Smooth muscle cell (in vitro differentiated cells): ENCODE measurements around the gene KPNA5. TPM values are rescaled to one million over a fixed set of nuclear protein-coding genes. Genes with fewer than 3 reads are reported as not detected.

ENCODE experiments used
- DNase-seq: peaks from one replicate; lab custom pipeline; 2025; ENCODE audit not compliant: unreplicated experiment; lab: John Stamatoyannopoulos, UW
- H2AFZ ChIP-seq: fragments of 200-600 bp; sonication (generic); 2 replicates; pipeline ENCODE4 v1.6.0; 2016; ENCODE audit warnings: antibody characterized with exemption, low read depth, mild to moderate bottlenecking
- H3F3A ChIP-seq: fragments of 200-600 bp; sonication (generic); 2 replicates; pipeline ENCODE4 v1.6.0; 2017; ENCODE audit warnings: antibody characterized with exemption, low read depth
- H3K27ac ChIP-seq: fragments of 200-600 bp; sonication (generic); 2 replicates; pipeline ENCODE4 v1.5.1; 2016; ENCODE audit warnings: low read depth, mild to moderate bottlenecking
- H3K27me3 ChIP-seq: fragments of 200-600 bp; sonication (generic); 2 replicates; pipeline ENCODE4 v1.6.1; 2016; ENCODE audit warnings: low read depth, mild to moderate bottlenecking
- H3K36me3 ChIP-seq: fragments of 200-600 bp; sonication (generic); 2 replicates; pipeline ENCODE4 v1.5.1; 2016; ENCODE audit warnings: low read depth
- H3K4me1 ChIP-seq: fragments of 200-600 bp; sonication (generic); 2 replicates; pipeline ENCODE4 v1.5.1; 2016; ENCODE audit warnings: low read depth
- H3K4me2 ChIP-seq: fragments of 200-600 bp; sonication (generic); 2 replicates; pipeline ENCODE4 v1.6.0; 2016; ENCODE audit warnings: mild to moderate bottlenecking
- H3K4me3 ChIP-seq: fragments of 200-600 bp; sonication (generic); 2 replicates; pipeline ENCODE4 v1.5.1; 2016; ENCODE audit warnings: mild to moderate bottlenecking
- H3K79me2 ChIP-seq: fragments of 200-600 bp; sonication (generic); 2 replicates; pipeline ENCODE4 v1.6.0; 2016; ENCODE audit warnings: low read depth, mild to moderate bottlenecking
- H3K9ac ChIP-seq: fragments of 200-600 bp; sonication (generic); 2 replicates; pipeline ENCODE4 v1.6.0; 2016; ENCODE audit warnings: low read depth
- H3K9me3 ChIP-seq: fragments of 200-600 bp; sonication (generic); replicated peaks from 2 replicates; pipeline ENCODE4 v1.5.1; 2016; ENCODE audit warnings: low read depth
- H4K20me1 ChIP-seq: fragments of 200-600 bp; sonication (generic); 2 replicates; pipeline ENCODE4 v1.6.0; 2016; ENCODE audit warnings: low read depth
- WGBS: methylation state at CpG from one replicate; pipeline ENCODE4 v1.1.7; 2016; ENCODE audit warnings: low lambda C conversion rate; 5-methylcytosine and 5-hydroxymethylcytosine counted together
- polyA plus RNA-seq: library from polyadenylated mRNA; unstranded; fragments of >200 nt; fragmentation: Nextera tagmentation; extraction: Ambion mirVana; gene quantifications from 2 replicates; pipeline ENCODE4 v1.2.1, GENCODE V29; 2016
- total RNA-seq: library from RNA; depleted of rRNA; stranded (reverse); fragments of >200 nt; gene quantifications from 2 replicates; pipeline ENCODE4 v1.2.3, GENCODE V29; 2014
- TF ChIP-seq, protein P1 (sequence below): fragments of 200-600 bp; sonication (generic); IDR thresholded peaks from 2 replicates; pipeline ENCODE4 v1.5.1; 2017; ENCODE audit warnings: borderline replicate concordance, mild to moderate bottlenecking, antibody characterized with exemption; ENCODE audit not compliant: insufficient read depth, poor library complexity, severe bottlenecking

Gene KPNA5
- total and polyA plus RNA-seq, 2 experiments from 2014 or later = 1.6 to 15.5 TPM

DNA sequence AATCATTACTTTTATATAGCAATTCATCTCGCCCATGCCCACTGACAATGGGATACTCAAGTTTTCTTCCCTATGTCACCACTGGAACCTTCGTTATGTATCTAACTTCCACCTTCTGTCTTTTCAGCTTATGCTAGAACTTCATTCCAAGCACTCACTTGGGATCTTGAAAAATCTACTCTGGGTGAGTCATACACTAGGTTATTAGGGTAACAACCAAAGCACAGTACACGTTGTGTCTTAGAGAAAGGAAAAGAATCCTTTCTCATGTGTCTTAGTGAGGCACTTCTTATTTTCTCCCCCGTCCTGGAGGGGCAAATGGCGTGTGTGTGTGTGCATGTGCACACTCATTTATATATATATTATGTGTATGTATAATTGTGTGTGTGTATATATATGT lies 102.8 kb downstream of the KPNA5 start:
- DNase-seq = no peak
- TF ChIP-seq, protein P1, sequence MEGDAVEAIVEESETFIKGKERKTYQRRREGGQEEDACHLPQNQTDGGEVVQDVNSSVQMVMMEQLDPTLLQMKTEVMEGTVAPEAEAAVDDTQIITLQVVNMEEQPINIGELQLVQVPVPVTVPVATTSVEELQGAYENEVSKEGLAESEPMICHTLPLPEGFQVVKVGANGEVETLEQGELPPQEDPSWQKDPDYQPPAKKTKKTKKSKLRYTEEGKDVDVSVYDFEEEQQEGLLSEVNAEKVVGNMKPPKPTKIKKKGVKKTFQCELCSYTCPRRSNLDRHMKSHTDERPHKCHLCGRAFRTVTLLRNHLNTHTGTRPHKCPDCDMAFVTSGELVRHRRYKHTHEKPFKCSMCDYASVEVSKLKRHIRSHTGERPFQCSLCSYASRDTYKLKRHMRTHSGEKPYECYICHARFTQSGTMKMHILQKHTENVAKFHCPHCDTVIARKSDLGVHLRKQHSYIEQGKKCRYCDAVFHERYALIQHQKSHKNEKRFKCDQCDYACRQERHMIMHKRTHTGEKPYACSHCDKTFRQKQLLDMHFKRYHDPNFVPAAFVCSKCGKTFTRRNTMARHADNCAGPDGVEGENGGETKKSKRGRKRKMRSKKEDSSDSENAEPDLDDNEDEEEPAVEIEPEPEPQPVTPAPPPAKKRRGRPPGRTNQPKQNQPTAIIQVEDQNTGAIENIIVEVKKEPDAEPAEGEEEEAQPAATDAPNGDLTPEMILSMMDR = no peak
- 66% methylated on average over 5 of the region's 5 CpGs for WGBS
- Histone ChIP-seq H3K36me3 (no peaks in the 10 kb centered on the region), H3K79me2 (no peaks in the 10 kb centered on the region), H3F3A (no peaks in the 10 kb centered on the region), H2AFZ (no peak overlapping the region), H3K27me3 (no peaks in the 10 kb centered on the region), H3K4me2 (no peak overlapping the region), H3K4me3 (no peak overlapping the region), H3K9me3 (no peaks in the 10 kb centered on the region), H3K9ac (no peak overlapping the region), H3K27ac (no peak overlapping the region), H3K4me1 (no peaks in the 10 kb centered on the region), H4K20me1 (no peaks in the 10 kb centered on the region)

Other genes starting within 250 kb of the KPNA5 start
- gene CALHM6, start 219.8 kb upstream of the KPNA5 start, total RNA-seq = 5.1 and 12.1 TPM in 2 replicates
- gene CALHM6, start 219.8 kb upstream of the KPNA5 start, polyA plus RNA-seq = 3.4 and 4.6 TPM in 2 replicates
- gene CALHM5, start 169.6 kb upstream of the KPNA5 start, total RNA-seq = 3.9 and 4.8 TPM in 2 replicates
- gene CALHM5, start 169.6 kb upstream of the KPNA5 start, polyA plus RNA-seq = 1.9 and 2.1 TPM in 2 replicates
- gene TRAPPC3L, start 135.5 kb upstream of the KPNA5 start, total RNA-seq = not detected in 2 replicates
- 0.11 TPM in 1 of 2 replicates, not detected in the other for gene TRAPPC3L, start 135.5 kb upstream of the KPNA5 start, polyA plus RNA-seq
- gene CALHM4, start 127.5 kb upstream of the KPNA5 start, total RNA-seq = not detected in 2 replicates
- gene CALHM4, start 127.5 kb upstream of the KPNA5 start, polyA plus RNA-seq = not detected in 2 replicates
- gene RWDD1, start 109.7 kb upstream of the KPNA5 start, total RNA-seq = 58.5 and 69.4 TPM in 2 replicates
- 64.0 and 66.1 TPM in 2 replicates for gene RWDD1, start 109.7 kb upstream of the KPNA5 start, polyA plus RNA-seq
- 0.22 and 0.49 TPM in 2 replicates for gene RSPH4A, start 64.7 kb upstream of the KPNA5 start, total RNA-seq
- gene RSPH4A, start 64.7 kb upstream of the KPNA5 start, polyA plus RNA-seq = 0.24 TPM in 1 of 2 replicates, not detected in the other
- gene ZUP1, start 12.4 kb upstream of the KPNA5 start, total RNA-seq = 18.2 and 24.7 TPM in 2 replicates
- gene ZUP1, start 12.4 kb upstream of the KPNA5 start, polyA plus RNA-seq = 11.4 and 13.6 TPM in 2 replicates
- 0.18 TPM in 1 of 2 replicates, not detected in the other for gene FAM162B, start 84.5 kb downstream of the KPNA5 start, total RNA-seq
- gene FAM162B, start 84.5 kb downstream of the KPNA5 start, polyA plus RNA-seq = 0.61 and 0.63 TPM in 2 replicates
- gene GPRC6A, start 147.9 kb downstream of the KPNA5 start, total RNA-seq = not detected in 2 replicates
- gene GPRC6A, start 147.9 kb downstream of the KPNA5 start, polyA plus RNA-seq = not detected in 2 replicates
- not detected in 2 replicates for gene RFX6, start 196.0 kb downstream of the KPNA5 start, total RNA-seq
- not detected in 2 replicates for gene RFX6, start 196.0 kb downstream of the KPNA5 start, polyA plus RNA-seq